Measurements from ENCODE around the gene RAD23A. TPM values are rescaled to one million over a fixed set of nuclear protein-coding genes. Genes with fewer than 3 reads are reported as not detected.

The RAD23A gene
- total RNA-seq (2014; rRNA removed; shearing (Covaris generic)) (88.5 and 107 TPM in 2 replicates), polyA plus RNA-seq (2016; fragmentation: Nextera tagmentation; extraction: Ambion mirVana) (177 and 182 TPM in 2 replicates)

DNA sequence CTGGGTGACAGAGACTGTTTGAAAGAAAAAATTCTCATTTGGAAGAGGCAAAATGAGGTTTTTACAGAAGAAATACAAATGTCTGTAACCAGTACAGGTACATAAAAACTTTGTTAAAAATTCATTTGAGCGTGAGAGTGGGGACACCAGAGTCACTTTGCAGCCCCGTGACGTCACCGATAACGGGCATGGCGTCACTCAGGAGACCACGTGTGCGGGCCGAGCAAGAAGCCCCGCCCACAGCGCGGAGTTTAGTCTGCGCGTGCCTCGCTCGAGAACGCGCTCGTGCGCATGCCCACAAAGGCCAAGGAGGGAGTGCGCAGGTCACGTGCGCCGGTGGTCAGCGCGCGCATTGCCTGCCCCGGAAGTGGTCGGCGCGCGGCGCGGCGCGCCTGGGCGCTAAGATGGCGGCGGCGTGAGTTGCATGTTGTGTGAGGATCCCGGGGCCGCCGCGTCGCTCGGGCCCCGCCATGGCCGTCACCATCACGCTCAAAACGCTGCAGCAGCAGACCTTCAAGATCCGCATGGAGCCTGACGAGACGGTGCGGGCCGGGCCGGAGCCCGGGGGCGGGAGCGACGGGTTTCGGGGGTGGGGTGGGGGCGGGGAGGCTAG is at the start of gene RAD23A:
Gene RAD23A, plus strand, starts transcription at position 384 of the 613 bp plus-strand sequence. Its CDS starts 87 bp downstream, at position 471.
- H3K9ac ChIP-seq: peak within 1 kb of the TSS; percentile 91
- peaks cover 21% of the 10 kb centered on the region for H3K4me1 ChIP-seq (ENCODE audit: insufficient read depth)
- peak within 1 kb of the TSS; percentile 93 for H3K4me2 ChIP-seq (ENCODE audit: unreplicated experiment)
- H2AFZ ChIP-seq: no peak within 1 kb of the TSS
- peaks cover 76% of the 10 kb centered on the region for H3K79me2 ChIP-seq (ENCODE audit: insufficient read depth)
- peaks cover 39% of the 10 kb centered on the region for H3K36me3 ChIP-seq (ENCODE audit: low read depth)
- DNase-seq: peak; percentile 100
- H3K9me3 ChIP-seq (ENCODE audit: low read depth): no peaks in the 10 kb centered on the region
- 1% methylated on average over 47 to 62 of the region's 62 CpGs for WGBS, 2 experiments (ENCODE audit: low coverage in 1 of 2, low lambda C conversion rate in 2 of 2, missing lambda C conversion rate in 2 of 2)
- TF ChIP-seq EZH2 (IDR thresholded peaks at IDR 0.05; ENCODE audit: insufficient read depth, poor library complexity, severe bottlenecking) (no peak), EZH2phosphoT487 (IDR thresholded peaks at IDR 0.05; ENCODE audit: insufficient read depth, low read depth) (no peak)
- H3K9me2 ChIP-seq (ENCODE audit: insufficient read depth): no peaks in the 10 kb centered on the region
- peaks cover 42% of the 10 kb centered on the region for H3F3A ChIP-seq (ENCODE audit: insufficient read depth)
- peak within 1 kb of the TSS; percentile 91 for H3K27ac ChIP-seq
- H3K4me3 ChIP-seq: peak within 1 kb of the TSS; percentile 88
- in situ Hi-C loops (cut with MboI): no loop called here
- no peaks in the 10 kb centered on the region for H3K27me3 ChIP-seq (replicated peaks; ENCODE audit: insufficient read depth)
- H4K20me1 ChIP-seq (ENCODE audit: insufficient read depth): no peaks in the 10 kb centered on the region

DNA sequence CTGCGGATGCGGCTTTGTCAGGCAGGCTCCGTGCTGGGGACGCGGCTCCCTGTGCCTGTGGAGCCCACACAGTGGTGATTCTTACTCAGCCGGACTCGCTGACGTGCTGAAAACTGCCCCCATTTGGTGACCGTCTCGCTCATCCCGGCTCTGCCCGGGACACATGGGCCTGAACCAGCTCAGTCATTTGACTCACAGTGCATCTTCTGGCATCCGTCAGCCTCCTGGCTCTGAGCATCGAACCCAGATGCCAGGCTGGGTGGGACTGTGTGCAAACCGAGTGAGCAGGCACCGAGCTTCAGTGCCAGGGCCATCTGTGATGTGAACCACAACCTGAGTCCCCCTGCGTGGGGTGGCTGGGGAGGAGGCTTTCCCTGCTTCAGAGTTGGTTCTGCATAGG is 49.2 kb upstream of the RAD23A start:
- H4K20me1 ChIP-seq (ENCODE audit: insufficient read depth): no peaks in the 10 kb centered on the region
- no peaks in the 10 kb centered on the region for H3K36me3 ChIP-seq (ENCODE audit: low read depth)
- H2AFZ ChIP-seq: no peak overlapping the region
- no peaks in the 10 kb centered on the region for H3K9me2 ChIP-seq (ENCODE audit: insufficient read depth)
- TF ChIP-seq EZH2 (IDR thresholded peaks at IDR 0.05; ENCODE audit: insufficient read depth, poor library complexity, severe bottlenecking) (no peak), EZH2phosphoT487 (IDR thresholded peaks at IDR 0.05; ENCODE audit: insufficient read depth, low read depth) (no peak)
- H3K9me3 ChIP-seq (ENCODE audit: low read depth): no peaks in the 10 kb centered on the region
- 78% methylated on average over 17 of the region's 17 CpGs for WGBS, 2 experiments (ENCODE audit: low coverage in 1 of 2, low lambda C conversion rate in 2 of 2, missing lambda C conversion rate in 2 of 2)
- no peak overlapping the region for H3K9ac ChIP-seq
- H3K27me3 ChIP-seq (replicated peaks; ENCODE audit: insufficient read depth): no peaks in the 10 kb centered on the region
- no peak overlapping the region for H3K27ac ChIP-seq
- H3K4me2 ChIP-seq (ENCODE audit: unreplicated experiment): no peak overlapping the region
- no peak for DNase-seq
- H3K4me1 ChIP-seq (ENCODE audit: insufficient read depth): peaks cover 3% of the 10 kb centered on the region; the same call in 1 of the 2 replicates
- H3F3A ChIP-seq (ENCODE audit: insufficient read depth): no peaks in the 10 kb centered on the region
- no peak overlapping the region for H3K4me3 ChIP-seq
- in situ Hi-C loops (cut with MboI): no loop called here
- peaks cover 9% of the 10 kb centered on the region; the same call in 1 of the 2 replicates for H3K79me2 ChIP-seq (ENCODE audit: insufficient read depth)

DNA sequence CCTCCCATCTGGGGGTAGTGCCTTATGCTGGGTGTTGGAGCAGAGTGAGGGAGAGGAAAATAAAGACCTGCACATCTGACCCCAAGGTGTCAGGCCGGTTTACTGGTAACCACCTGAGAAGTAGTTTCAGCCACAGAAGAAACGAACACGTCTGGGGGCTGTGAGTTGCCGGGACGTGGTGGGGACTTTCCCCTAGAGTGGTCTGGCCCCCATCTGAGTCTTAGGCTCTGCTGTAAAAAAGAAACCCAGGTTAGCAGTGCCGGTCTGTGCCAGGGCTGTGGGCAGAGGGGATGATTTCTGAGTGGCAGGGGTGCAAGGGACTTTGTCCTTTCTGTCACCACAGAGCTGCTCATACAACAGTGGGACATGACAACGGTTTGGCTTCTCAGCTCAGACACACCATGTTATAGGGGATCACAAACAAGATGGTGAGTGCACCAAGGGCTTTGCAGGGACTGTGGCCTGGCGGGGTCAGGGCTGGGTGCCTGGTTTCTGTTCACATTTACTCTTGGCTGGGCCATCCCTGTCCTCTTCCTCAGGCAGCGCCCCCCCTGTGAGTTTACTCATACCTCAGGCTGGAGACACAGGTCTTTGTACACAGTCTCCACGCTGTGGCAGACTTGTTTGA is 45.7 kb upstream of the RAD23A start:
- no peak overlapping the region for H3K27ac ChIP-seq
- no peak overlapping the region for H3K9ac ChIP-seq
- no peak overlapping the region for H3K4me2 ChIP-seq (ENCODE audit: unreplicated experiment)
- no peaks in the 10 kb centered on the region for H3F3A ChIP-seq (ENCODE audit: insufficient read depth)
- TF ChIP-seq EZH2phosphoT487 (IDR thresholded peaks at IDR 0.05; ENCODE audit: insufficient read depth, low read depth) (no peak), EZH2 (IDR thresholded peaks at IDR 0.05; ENCODE audit: insufficient read depth, poor library complexity, severe bottlenecking) (no peak)
- H3K79me2 ChIP-seq (ENCODE audit: insufficient read depth): no peaks in the 10 kb centered on the region
- no peaks in the 10 kb centered on the region for H4K20me1 ChIP-seq (ENCODE audit: insufficient read depth)
- DNase-seq: no peak
- H3K27me3 ChIP-seq (replicated peaks; ENCODE audit: insufficient read depth): no peaks in the 10 kb centered on the region
- no peaks in the 10 kb centered on the region for H3K36me3 ChIP-seq (ENCODE audit: low read depth)
- in situ Hi-C loops (cut with MboI): no loop called here
- H3K4me1 ChIP-seq (ENCODE audit: insufficient read depth): no peaks in the 10 kb centered on the region
- WGBS, 2 experiments (ENCODE audit: low coverage in 1 of 2, low lambda C conversion rate in 2 of 2, missing lambda C conversion rate in 2 of 2): 80% methylated on average over 10 of the region's 10 CpGs
- H3K4me3 ChIP-seq: no peak overlapping the region
- no peaks in the 10 kb centered on the region for H3K9me2 ChIP-seq (ENCODE audit: insufficient read depth)
- no peak overlapping the region for H2AFZ ChIP-seq
- no peaks in the 10 kb centered on the region for H3K9me3 ChIP-seq (ENCODE audit: low read depth)

DNA sequence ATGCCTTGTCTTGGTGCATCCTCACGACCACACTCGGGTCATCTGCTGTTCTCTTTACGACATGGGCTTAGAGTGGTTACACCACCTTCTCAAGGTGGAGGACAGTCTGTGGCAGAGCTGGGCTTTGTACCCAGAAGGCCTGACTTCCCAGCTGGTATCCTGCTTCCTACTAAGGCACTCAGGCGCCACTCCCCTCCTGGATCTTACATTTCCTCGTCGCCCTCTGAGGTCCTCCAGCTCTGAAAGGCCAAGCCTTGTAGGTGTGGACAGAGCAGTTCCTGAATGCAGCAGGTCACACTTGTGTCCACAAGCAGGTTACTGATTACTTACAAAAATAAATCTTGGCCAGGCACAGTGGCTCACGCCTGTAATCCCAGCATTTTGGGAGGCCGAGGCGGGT is 38.5 kb upstream of the RAD23A start:
- TF ChIP-seq EZH2phosphoT487 (IDR thresholded peaks at IDR 0.05; ENCODE audit: insufficient read depth, low read depth) (no peak), EZH2 (IDR thresholded peaks at IDR 0.05; ENCODE audit: insufficient read depth, poor library complexity, severe bottlenecking) (no peak)
- H3K4me1 ChIP-seq (ENCODE audit: insufficient read depth): no peaks in the 10 kb centered on the region
- H3K4me2 ChIP-seq (ENCODE audit: unreplicated experiment): no peak overlapping the region
- H2AFZ ChIP-seq: no peak overlapping the region
- H3K79me2 ChIP-seq (ENCODE audit: insufficient read depth): no peaks in the 10 kb centered on the region
- H3F3A ChIP-seq (ENCODE audit: insufficient read depth): no peaks in the 10 kb centered on the region
- H3K4me3 ChIP-seq: no peak overlapping the region
- no peak overlapping the region for H3K9ac ChIP-seq
- no peaks in the 10 kb centered on the region for H3K27me3 ChIP-seq (replicated peaks; ENCODE audit: insufficient read depth)
- H4K20me1 ChIP-seq (ENCODE audit: insufficient read depth): no peaks in the 10 kb centered on the region
- in situ Hi-C loops (cut with MboI): no loop called here
- no peaks in the 10 kb centered on the region for H3K36me3 ChIP-seq (ENCODE audit: low read depth)
- H3K27ac ChIP-seq: no peak overlapping the region
- no peaks in the 10 kb centered on the region for H3K9me3 ChIP-seq (ENCODE audit: low read depth)
- DNase-seq: no peak
- H3K9me2 ChIP-seq (ENCODE audit: insufficient read depth): no peaks in the 10 kb centered on the region
- WGBS, 2 experiments (ENCODE audit: low coverage in 1 of 2, low lambda C conversion rate in 2 of 2, missing lambda C conversion rate in 2 of 2): 95 to 96% methylated on average over 9 of the region's 9 CpGs

Data from GM23248 (cell line).